Thyroid gland (tissue), 4 donors: ENCODE results near the gene TOR4A. TPM values are rescaled to one million over a fixed set of nuclear protein-coding genes. Genes with fewer than 3 reads are reported as not detected.

Experiments used
- DNase-seq, 2 donors: peaks; one replicate each; pipeline ENCODE4 v3.0.0-alpha.2; 2019
- H3K27ac ChIP-seq, 3 donors: fragments of 200-600 bp; sonication (generic); 1 replicate in 2 of 3; 2 replicates in 1 of 3; pipeline ENCODE4 v1.5.1; 2016 to 2019; ENCODE audit warnings: mild to moderate bottlenecking in 1 of 3, moderate library complexity in 1 of 3
- H3K27me3 ChIP-seq: fragments of 200-600 bp; sonication (generic); one replicate; pipeline ENCODE4 v1.5.1; 2019
- H3K36me3 ChIP-seq, 2 donors: fragments of 200-600 bp; sonication (generic); one replicate each; pipeline ENCODE4 v1.5.1; 2016 to 2019
- H3K4me1 ChIP-seq, 2 donors: fragments of 200-600 bp; sonication (generic); one replicate each; pipeline ENCODE4 v1.5.1; 2017 to 2019
- H3K4me3 ChIP-seq, 3 donors: fragments of 200-600 bp; sonication (generic); replicated peaks in 1 of 3; 1 replicate in 2 of 3; 2 replicates in 1 of 3; pipeline ENCODE4 v1.5.1; 2016; ENCODE audit warnings: mild to moderate bottlenecking in 1 of 3
- H3K9me3 ChIP-seq: fragments of 200-600 bp; sonication (generic); one replicate; pipeline ENCODE4 v1.5.1; 2017
- POLR2A ChIP-seq, 2 donors: fragments of 450-650 bp; IDR thresholded peaks; one replicate each; pipeline ENCODE4 v1.6.1; 2017; ENCODE audit warnings: antibody characterized with exemption in 2 of 2, mild to moderate bottlenecking in 2 of 2, moderate library complexity in 1 of 2
- WGBS, 2 donors: methylation state at CpG; one replicate each; pipeline ENCODE4 v1.1.5; 2017; 5-methylcytosine and 5-hydroxymethylcytosine counted together
- intact Hi-C: fragments of 100-400 bp; cut with DNase I; formaldehyde crosslinking; loops from one replicate; pipeline ENCODE4 v1.15.1; 2023
- total RNA-seq, 4 donors: library from RNA; depleted of rRNA; stranded (reverse); fragments of >200 nt; gene quantifications; one replicate each; pipeline ENCODE4 v1.2.3, GENCODE V29; 2016
- TF ChIP-seq, protein P1 (sequence below), 6 experiments: fragments of 200-600 bp in 3 of 6; fragments of 450-650 bp in 3 of 6; sonication (generic) in 3 of 6; IDR thresholded peaks; one replicate each; pipeline ENCODE4 v1.5.1; 2016 to 2019; ENCODE audit warnings: antibody characterized with exemption in 6 of 6, mild to moderate bottlenecking in 2 of 6, inconsistent platforms in 1 of 6, moderate library complexity in 1 of 6

TOR4A gene
- total RNA-seq, 4 donors from 2014 or later = 10.8 to 14.7 (median 12.0) TPM

DNA sequence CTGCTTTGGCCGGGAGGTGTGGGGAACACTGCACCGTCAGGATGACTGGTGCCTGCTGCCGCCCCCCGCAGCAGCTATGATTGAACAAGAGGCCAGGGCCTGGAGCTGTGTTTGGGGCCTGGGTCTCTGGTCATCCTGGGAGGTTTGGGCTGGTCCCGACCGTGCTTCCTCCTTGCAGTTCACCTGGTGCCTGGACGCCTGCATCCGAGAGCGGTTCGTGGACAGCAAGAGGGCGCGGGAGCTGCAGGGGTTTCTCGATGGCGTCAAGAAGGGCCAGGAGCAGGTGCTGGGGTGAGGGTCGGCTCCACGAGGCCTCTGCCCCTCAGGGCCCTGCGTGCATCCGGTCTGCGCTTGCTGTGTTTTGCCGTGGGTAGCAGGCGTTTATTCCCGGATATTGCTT is 13.5 kb upstream of the TOR4A start:
- Histone ChIP-seq H3K4me3 (no peak overlapping the region), H3K27ac (no peak overlapping the region), H3K9me3 (no peaks in the 10 kb centered on the region), H3K27me3 (no peaks in the 10 kb centered on the region), H3K36me3 (peaks cover 20 to 34% of the 10 kb centered on the region in 2 donors), H3K4me1 (peaks cover 0 to 5% of the 10 kb centered on the region in 2 donors)
- DNase-seq = no peak
- intact Hi-C loops = no loop called here
- WGBS, 2 donors = 93 to 95% methylated on average over 19 to 22 of the region's 22 CpGs
- TF ChIP-seq, protein P1, sequence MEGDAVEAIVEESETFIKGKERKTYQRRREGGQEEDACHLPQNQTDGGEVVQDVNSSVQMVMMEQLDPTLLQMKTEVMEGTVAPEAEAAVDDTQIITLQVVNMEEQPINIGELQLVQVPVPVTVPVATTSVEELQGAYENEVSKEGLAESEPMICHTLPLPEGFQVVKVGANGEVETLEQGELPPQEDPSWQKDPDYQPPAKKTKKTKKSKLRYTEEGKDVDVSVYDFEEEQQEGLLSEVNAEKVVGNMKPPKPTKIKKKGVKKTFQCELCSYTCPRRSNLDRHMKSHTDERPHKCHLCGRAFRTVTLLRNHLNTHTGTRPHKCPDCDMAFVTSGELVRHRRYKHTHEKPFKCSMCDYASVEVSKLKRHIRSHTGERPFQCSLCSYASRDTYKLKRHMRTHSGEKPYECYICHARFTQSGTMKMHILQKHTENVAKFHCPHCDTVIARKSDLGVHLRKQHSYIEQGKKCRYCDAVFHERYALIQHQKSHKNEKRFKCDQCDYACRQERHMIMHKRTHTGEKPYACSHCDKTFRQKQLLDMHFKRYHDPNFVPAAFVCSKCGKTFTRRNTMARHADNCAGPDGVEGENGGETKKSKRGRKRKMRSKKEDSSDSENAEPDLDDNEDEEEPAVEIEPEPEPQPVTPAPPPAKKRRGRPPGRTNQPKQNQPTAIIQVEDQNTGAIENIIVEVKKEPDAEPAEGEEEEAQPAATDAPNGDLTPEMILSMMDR (IDR thresholded peaks at IDR 0.05) = no peak
- no peak for TF ChIP-seq POLR2A (IDR thresholded peaks at IDR 0.05)

DNA sequence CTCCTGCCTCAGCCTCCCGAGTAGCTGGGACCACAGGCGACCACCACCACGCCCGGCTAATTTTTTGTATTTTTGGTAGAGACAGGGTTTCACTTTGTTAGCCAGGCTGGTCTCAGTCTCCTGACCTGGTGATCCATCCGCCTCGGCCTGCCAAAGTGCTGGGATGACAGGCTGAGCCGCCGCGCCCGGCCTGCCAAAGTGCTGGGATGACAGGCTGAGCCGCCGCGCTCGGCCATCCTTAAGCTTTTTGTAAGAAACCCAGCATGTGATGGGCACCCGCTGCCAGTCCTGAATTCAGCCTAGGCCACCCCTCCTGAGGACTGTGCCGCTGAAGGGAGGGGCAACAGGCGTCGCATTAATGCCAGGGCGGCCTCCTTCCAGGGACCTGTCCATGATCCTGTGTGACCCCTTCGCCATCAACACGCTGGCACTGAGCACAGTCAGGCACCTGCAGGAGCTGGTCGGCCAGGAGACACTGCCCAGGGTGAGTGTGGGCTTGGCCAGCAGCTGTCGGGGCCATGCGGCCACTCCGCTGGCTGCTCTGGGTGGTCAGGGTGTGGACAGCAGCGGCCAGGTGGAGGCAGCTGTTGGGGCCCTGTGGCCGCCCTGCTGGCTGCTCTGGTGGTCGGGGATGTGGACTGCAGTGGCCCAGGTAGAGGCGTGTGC is 11.9 kb upstream of the TOR4A start:
- Histone ChIP-seq H3K27me3 (no peaks in the 10 kb centered on the region), H3K9me3 (no peaks in the 10 kb centered on the region), H3K27ac (no peak overlapping the region), H3K4me3 (no peak overlapping the region), H3K36me3 (peaks cover 20 to 34% of the 10 kb centered on the region in 2 donors), H3K4me1 (peaks cover 0 to 5% of the 10 kb centered on the region in 2 donors)
- TF ChIP-seq, protein P1 (IDR thresholded peaks at IDR 0.05) = no peak
- TF ChIP-seq POLR2A (IDR thresholded peaks at IDR 0.05) = no peak
- intact Hi-C loops = no loop called here
- 87 to 93% methylated on average over 17 to 23 of the region's 29 CpGs for WGBS, 2 donors
- DNase-seq = no peak

DNA sequence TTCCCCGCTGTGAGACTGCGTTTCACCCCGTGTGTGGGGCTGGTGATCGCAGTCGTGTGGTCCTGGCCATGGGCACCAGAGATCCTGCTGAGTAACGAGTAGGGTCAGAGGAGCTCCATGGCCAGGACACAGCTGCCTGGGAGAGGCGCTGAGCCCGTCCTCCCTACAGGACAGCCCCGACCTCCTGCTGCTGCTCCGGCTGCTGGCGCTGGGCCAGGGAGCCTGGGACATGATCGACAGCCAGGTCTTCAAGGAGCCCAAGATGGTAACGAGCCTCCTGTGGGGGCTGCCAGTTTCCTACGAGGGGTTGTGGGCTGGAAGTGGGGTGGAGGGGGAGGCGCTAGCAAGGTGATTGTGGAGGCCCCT is 11.4 kb upstream of the TOR4A start:
- H3K4me1 ChIP-seq = peaks cover 0 to 5% of the 10 kb centered on the region in 2 donors
- no peak for TF ChIP-seq POLR2A (IDR thresholded peaks at IDR 0.05)
- TF ChIP-seq, protein P1 (IDR thresholded peaks at IDR 0.05) = no peak
- no peak overlapping the region for H3K27ac ChIP-seq
- peaks cover 20 to 34% of the 10 kb centered on the region in 2 donors for H3K36me3 ChIP-seq
- DNase-seq = no peak
- H3K4me3 ChIP-seq = no peak overlapping the region
- no peaks in the 10 kb centered on the region for H3K9me3 ChIP-seq
- WGBS, 2 donors = 84 to 86% methylated on average over 7 to 13 of the region's 15 CpGs
- intact Hi-C loops = no loop called here
- H3K27me3 ChIP-seq = no peaks in the 10 kb centered on the region

DNA sequence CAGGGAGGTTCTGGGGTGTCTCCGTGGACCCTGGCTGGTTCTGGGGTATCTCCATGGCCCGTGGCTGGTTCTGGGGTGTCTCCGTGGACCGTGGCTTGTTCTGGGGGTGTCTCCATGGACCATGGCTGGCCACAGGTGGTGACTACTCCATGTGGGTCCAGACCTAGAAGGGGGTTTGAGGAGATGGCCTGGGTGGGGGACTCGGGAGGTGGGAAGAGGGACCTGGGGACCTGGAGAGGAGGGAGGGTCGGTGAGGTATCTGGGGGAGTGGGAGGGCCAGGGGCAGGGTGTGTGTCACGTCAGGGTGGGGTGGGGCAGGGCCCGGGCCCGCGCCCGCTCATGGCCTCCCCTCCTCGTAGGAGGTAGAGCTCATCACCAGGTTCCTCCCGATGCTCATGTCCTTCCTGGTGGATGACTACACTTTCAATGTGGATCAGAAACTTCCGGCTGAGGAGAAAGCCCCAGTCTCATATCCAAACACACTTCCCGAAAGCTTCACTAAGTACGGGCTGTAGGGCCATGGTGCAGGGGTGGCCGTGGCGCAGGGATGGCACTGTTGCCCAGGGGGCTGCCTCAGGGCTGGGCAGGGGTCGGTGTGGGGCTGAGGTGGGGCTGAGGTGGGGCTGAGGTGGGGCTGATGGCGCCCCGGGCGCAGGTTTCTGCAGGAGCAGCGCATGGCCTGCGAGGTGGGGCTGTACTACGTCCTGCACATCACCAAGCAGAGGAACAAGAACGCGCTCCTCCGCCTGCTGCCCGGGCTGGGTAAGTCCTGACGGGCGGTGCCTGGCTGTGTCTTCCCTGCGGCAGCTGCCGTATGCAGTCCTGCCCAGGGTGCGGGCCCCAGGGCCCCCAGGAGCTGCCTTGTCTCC is 10.7 kb upstream of the TOR4A start:
- TF ChIP-seq, protein P1 (IDR thresholded peaks at IDR 0.05) = no peak
- TF ChIP-seq POLR2A (IDR thresholded peaks at IDR 0.05) = no peak
- H3K4me3 ChIP-seq = no peak overlapping the region
- intact Hi-C loops = no loop called here
- peaks cover 20 to 34% of the 10 kb centered on the region in 2 donors for H3K36me3 ChIP-seq
- H3K27me3 ChIP-seq = no peaks in the 10 kb centered on the region
- DNase-seq = no peak
- no peaks in the 10 kb centered on the region for H3K9me3 ChIP-seq
- peaks cover 0 to 5% of the 10 kb centered on the region in 2 donors for H3K4me1 ChIP-seq
- no peak overlapping the region for H3K27ac ChIP-seq
- WGBS, 2 donors = 90 to 96% methylated on average over 24 to 33 of the region's 34 CpGs

DNA sequence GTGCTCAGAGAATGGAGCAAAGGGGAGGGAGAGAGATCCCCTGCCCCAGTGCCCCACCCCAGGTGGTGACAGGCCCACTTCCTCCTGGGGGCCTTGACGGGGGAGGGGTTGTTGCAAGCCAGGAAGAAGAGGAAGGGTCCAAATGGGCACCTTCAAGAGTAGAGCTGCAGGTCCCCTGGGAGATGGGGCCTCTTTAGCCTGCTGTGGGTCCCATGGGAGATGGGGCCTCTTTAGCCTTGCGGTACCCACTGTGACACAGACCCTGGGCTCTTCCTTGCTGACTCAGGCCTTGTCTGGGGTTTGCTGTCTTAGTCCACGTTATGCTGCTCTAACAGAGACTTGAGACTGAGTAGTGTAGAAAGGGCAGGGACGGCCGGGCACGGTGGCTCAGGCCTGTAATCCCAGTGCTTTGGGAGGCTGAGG is 9.6 kb upstream of the TOR4A start:
- TF ChIP-seq POLR2A (IDR thresholded peaks at IDR 0.05) = no peak
- TF ChIP-seq, protein P1 (IDR thresholded peaks at IDR 0.05) = no peak
- H3K27ac ChIP-seq = no peak overlapping the region
- H3K4me3 ChIP-seq = no peak overlapping the region
- H3K36me3 ChIP-seq = peaks cover 29 to 44% of the 10 kb centered on the region in 2 donors
- intact Hi-C loops = no loop called here
- H3K27me3 ChIP-seq = no peaks in the 10 kb centered on the region
- 83 to 89% methylated on average over 5 to 6 of the region's 6 CpGs for WGBS, 2 donors
- peaks cover 0 to 5% of the 10 kb centered on the region in 2 donors for H3K4me1 ChIP-seq
- no peak for DNase-seq
- H3K9me3 ChIP-seq = no peaks in the 10 kb centered on the region
